HCT116 (cell line): ENCODE measurements around the gene LYPD4. TPM values are rescaled to one million over a fixed set of nuclear protein-coding genes. Genes with fewer than 3 reads are reported as not detected.

ENCODE experiments used
- ATAC-seq: fragments of 200-7000 bp; cut with Tn5 transposase; 2 replicates; pipeline ENCODE4 v1.9.1; 2020; ENCODE audit warnings: mild to moderate bottlenecking, moderate library complexity
- BruUV-seq: library from RNA; stranded (reverse); fragments of 400-500 nt; replicated peaks from 2 replicates; lab custom pipeline; 2021; lab: Mats Ljungman, UMichigan
- CTCF ChIA-PET: fragments of 300-600 bp; sonication (Branson Sonifier 250); formaldehyde crosslinking; loops from one replicate; lab custom pipeline; 2021; ENCODE audit warnings: antibody characterized with exemption; lab: Charles Lee
- POLR2A ChIA-PET: fragments of 300-600, 350-600 bp; sonication (Branson Sonifier 250); formaldehyde crosslinking; loops from one replicate; lab custom pipeline; 2021; ENCODE audit warnings: antibody characterized with exemption; lab: Charles Lee
- RAD21 ChIA-PET, 2 experiments: fragments of 300-600 bp; sonication (Branson Sonifier 250); formaldehyde crosslinking; loops; one replicate each; lab custom pipeline; 2023; ENCODE audit warnings: low total read pairs in 2 of 2; ENCODE audit not compliant: uncharacterized antibody in 2 of 2, unreplicated experiment in 2 of 2, low non-redundant PET in 1 of 2; lab: Charles Lee
- DNase-seq: peaks from one replicate; pipeline ENCODE4 v3.0.0-alpha.2; 2010; ENCODE audit warnings: low read depth, low spot score
- H2AFZ ChIP-seq: fragments of 200-600 bp; shearing (Covaris generic), sonication (generic); 2 replicates; pipeline ENCODE4 v1.6.1; 2017; ENCODE audit warnings: low read depth, mixed run types, mixed read lengths, antibody characterized with exemption, low read length; ENCODE audit not compliant: poor library complexity, severe bottlenecking
- H3K27ac ChIP-seq: 2 replicates; pipeline ENCODE4 v1.5.1; 2012; ENCODE audit warnings: low read depth, low read length
- H3K27me3 ChIP-seq: fragments of 200-600 bp; sonication (generic); 2 replicates; pipeline ENCODE4 v1.6.1; 2016; ENCODE audit warnings: mixed run types, low read length, mixed read lengths; ENCODE audit not compliant: insufficient read depth
- H3K36me3 ChIP-seq, 2 experiments: fragments of 200-500 bp in 1 of 2; fragments of 200-600 bp in 1 of 2; sonication (Bioruptor generic) in 1 of 2; sonication (generic) in 1 of 2; 2 replicates each; pipeline versions ENCODE4 v1.5.1 to v1.6.1; 2014 to 2016; ENCODE audit warnings: low read length in 2 of 2, inconsistent platforms in 1 of 2, mixed read lengths in 1 of 2, mixed run types in 1 of 2; ENCODE audit not compliant: insufficient read depth in 2 of 2, control insufficient read depth in 1 of 2
- H3K4me1 ChIP-seq, 2 experiments: fragments of 200-600 bp in 1 of 2; sonication (generic) in 1 of 2; 2 replicates each; pipeline versions ENCODE4 v1.5.1 to v1.6.1; 2012 to 2017; ENCODE audit warnings: low read length in 2 of 2, inconsistent platforms in 1 of 2, mild to moderate bottlenecking in 1 of 2, mixed read lengths in 1 of 2, mixed run types in 1 of 2, moderate library complexity in 1 of 2; ENCODE audit not compliant: insufficient read depth in 2 of 2, control insufficient read depth in 1 of 2
- H3K4me2 ChIP-seq: fragments of 200-600 bp; sonication (generic); 2 replicates; pipeline ENCODE4 v1.6.1; 2017; ENCODE audit warnings: mixed run types, low read length, mixed read lengths
- H3K4me3 ChIP-seq, 2 experiments: fragments of 200-600 bp in 1 of 2; sonication (generic) in 1 of 2; replicated peaks in 1 of 2; 2 replicates each; pipeline ENCODE4 v1.5.1; 2011 to 2016; ENCODE audit warnings: low read length in 2 of 2, control low read depth in 1 of 2, low read depth in 1 of 2, mild to moderate bottlenecking in 1 of 2, mixed read lengths in 1 of 2, mixed run types in 1 of 2
- H3K79me2 ChIP-seq: fragments of 200-600 bp; sonication (generic); 2 replicates; pipeline ENCODE4 v1.6.1; 2017; ENCODE audit warnings: mild to moderate bottlenecking, mixed run types, low read length, moderate library complexity, mixed read lengths; ENCODE audit not compliant: insufficient read depth
- H3K9ac ChIP-seq: fragments of 200-600 bp; sonication (generic); 2 replicates; pipeline ENCODE4 v1.6.1; 2016; ENCODE audit warnings: low read length, mixed read lengths
- H3K9me2 ChIP-seq: fragments of 200-600 bp; sonication (generic), shearing (Covaris generic); 2 replicates; pipeline ENCODE4 v1.6.1; 2017; ENCODE audit warnings: mixed run types, mild to moderate bottlenecking, moderate library complexity; ENCODE audit not compliant: insufficient read depth
- H3K9me3 ChIP-seq, 2 experiments: fragments of 200-500 bp in 1 of 2; fragments of 200-600 bp in 1 of 2; sonication (Bioruptor generic) in 1 of 2; sonication (generic) in 1 of 2; 2 replicates each; pipeline ENCODE4 v1.6.1; 2014 to 2017; ENCODE audit warnings: low read length in 2 of 2, mixed read lengths in 2 of 2, inconsistent platforms in 1 of 2, low read depth in 1 of 2, mild to moderate bottlenecking in 1 of 2, mixed run types in 1 of 2, moderate library complexity in 1 of 2; ENCODE audit not compliant: control insufficient read depth in 1 of 2, insufficient read depth in 1 of 2
- H4K20me1 ChIP-seq: fragments of 200-600 bp; sonication (generic), shearing (Covaris generic); 2 replicates; pipeline ENCODE4 v1.6.1; 2017; ENCODE audit warnings: mixed run types, mild to moderate bottlenecking, moderate library complexity; ENCODE audit not compliant: insufficient read depth
- ATF3 ChIP-seq: IDR thresholded peaks from 2 replicates; pipeline ENCODE4 v1.6.1; 2012
- CTCF ChIP-seq, 3 experiments: fragments of 200-600 bp in 1 of 3; sonication (generic) in 1 of 3; IDR thresholded peaks in 2 of 3; conservative IDR thresholded peaks in 1 of 3; 2 replicates each; pipeline ENCODE4 v1.5.1; 2012 to 2017; ENCODE audit warnings: low read depth in 2 of 3, low read length in 2 of 3, antibody characterized with exemption in 1 of 3, borderline replicate concordance in 1 of 3, control low read depth in 1 of 3, mild to moderate bottlenecking in 1 of 3, mixed read lengths in 1 of 3, mixed run types in 1 of 3, moderate library complexity in 1 of 3; ENCODE audit not compliant: insufficient read depth in 1 of 3
- EGR1 ChIP-seq: IDR thresholded peaks from 2 replicates; pipeline ENCODE4 v1.6.1; 2012; ENCODE audit warnings: low read depth
- ELF1 ChIP-seq: IDR thresholded peaks from 2 replicates; pipeline ENCODE4 v1.6.1; 2012; ENCODE audit warnings: low read depth, borderline replicate concordance
- FOSL1 ChIP-seq: IDR thresholded peaks from 2 replicates; pipeline ENCODE4 v1.6.1; 2012; ENCODE audit warnings: low read depth
- JUND ChIP-seq: IDR thresholded peaks from 2 replicates; pipeline ENCODE4 v1.6.1; 2012
- POLR2A ChIP-seq: IDR thresholded peaks from 2 replicates; pipeline ENCODE4 v1.7.0; 2011; ENCODE audit warnings: borderline replicate concordance; ENCODE audit not compliant: insufficient read depth, insufficient read length; ENCODE audit errors: extremely low read depth
- POLR2AphosphoS5 ChIP-seq: IDR thresholded peaks from 2 replicates; pipeline ENCODE4 v1.6.1; 2011; ENCODE audit warnings: mild to moderate bottlenecking, low read depth, low read length, moderate library complexity
- RAD21 ChIP-seq: IDR thresholded peaks from 2 replicates; pipeline ENCODE4 v1.6.1; 2012; ENCODE audit warnings: low read depth, mild to moderate bottlenecking
- SIN3A ChIP-seq: IDR thresholded peaks from 2 replicates; pipeline ENCODE4 v1.6.1; 2012; ENCODE audit warnings: low read depth
- SP1 ChIP-seq: IDR thresholded peaks from 2 replicates; pipeline ENCODE4 v1.6.1; 2012; ENCODE audit warnings: low read depth
- TCF7L2 ChIP-seq: IDR thresholded peaks from 2 replicates; pipeline ENCODE4 v1.7.0; 2011; ENCODE audit warnings: borderline replicate concordance, inconsistent platforms; ENCODE audit not compliant: insufficient read depth, insufficient read length; ENCODE audit errors: extremely low read depth
- YY1 ChIP-seq: IDR thresholded peaks from 2 replicates; pipeline ENCODE4 v1.6.1; 2011; ENCODE audit warnings: low read length, low read depth, moderate library complexity, mild to moderate bottlenecking; ENCODE audit not compliant: insufficient replicate concordance; ENCODE audit errors: extremely low read depth
- ZBTB33 ChIP-seq: IDR thresholded peaks from 2 replicates; pipeline ENCODE4 v1.6.1; 2011; ENCODE audit warnings: mild to moderate bottlenecking, low read length, moderate library complexity; ENCODE audit not compliant: insufficient replicate concordance; ENCODE audit errors: extremely low read depth
- ZFX ChIP-seq: fragments of 450-650 bp; IDR thresholded peaks from 2 replicates; pipeline ENCODE4 v1.6.1; 2017
- ZNF274 ChIP-seq: fragments of 200-500 bp; sonication (Bioruptor generic); IDR thresholded peaks from 2 replicates; pipeline ENCODE4 v1.6.1; 2014; ENCODE audit warnings: mild to moderate bottlenecking, low read depth, low read length, inconsistent platforms
- intact Hi-C: fragments of 100-400 bp; cut with micrococcal nuclease; formaldehyde crosslinking; loops from 2 replicates; pipeline ENCODE4 v1.10.0; 2022
- total RNA-seq: library from RNA; stranded (reverse); gene quantifications from one replicate; pipeline ENCODE4 v1.2.1, GENCODE V29; 2021; ENCODE audit not compliant: unreplicated experiment

Gene LYPD4
- total RNA-seq, 1 experiment from 2014 or later, result not detected

- Histone ChIP-seq H3K79me2 (peaks cover 54% of the 10 kb centered on the region), H3K27me3 (no peaks in the 10 kb centered on the region), H3K4me3 (no peak overlapping the region), H3K4me1 (peaks cover 27 to 44% of the 10 kb centered on the region in 2 experiments), H3K27ac (no peak overlapping the region), H2AFZ (no peak overlapping the region), H4K20me1 (no peaks in the 10 kb centered on the region), H3K36me3 (peaks cover 4 to 18% of the 10 kb centered on the region in 2 experiments), H3K9me3 (no peaks in the 10 kb centered on the region), H3K9ac (peak overlapping the region; percentile 65; the same call in 1 of the 2 replicates), H3K4me2 (no peak overlapping the region), H3K9me2 (no peaks in the 10 kb centered on the region)
- ChIA-PET RAD21 (no interaction called here), CTCF (no interaction called here), POLR2A (interaction anchor here (1.1 kb wide), 1 partner anchor 15 kb away, joined by 4 read pairs; no protein-coding TSS in a partner anchor)
- no TSS peak for BruUV-seq
- DNase-seq, result no peak
- intact Hi-C loops, result no loop called here
- 0 out of 6 replicates have a peak, but pooled peaks of 2 of the 3 experiments have one; percentile 3 to 6 for TF ChIP-seq CTCF (IDR thresholded peaks at IDR 0.05 in 2 of 3, conservative IDR thresholded peaks at IDR 0.05 in 1 of 3; ENCODE audit: borderline replicate concordance in 1 of 3, insufficient read depth in 1 of 3, low read depth in 2 of 3, low read length in 2 of 3)
- TF ChIP-seq ELF1, result no peak
- ATAC-seq, result no peak
These were observed 44.4 kb upstream of the LYPD4 start for GRCh38 chr19:41888926-41889325.

- POLR2A ChIA-PET, result interaction anchor here (0.8 to 1.4 kb wide), 3 partner anchors 11 to 15 kb away, joined by 3 to 5 read pairs (median 4); partner anchors contain the start of gene CD79A
- RAD21 ChIA-PET, result no interaction called here
- BruUV-seq, result no TSS peak
- H3K4me3 ChIP-seq, result peak overlapping the region; percentile 37 to 57
- H3K9me2 ChIP-seq, result no peaks in the 10 kb centered on the region
- peaks cover 27 to 44% of the 10 kb centered on the region in 2 experiments for H3K4me1 ChIP-seq
- H3K4me2 ChIP-seq, result peak overlapping the region; percentile 91
- peak; percentile 71 for ATAC-seq
- H2AFZ ChIP-seq, result no peak overlapping the region
- CTCF ChIA-PET, result interaction anchor here (0.6 to 1.4 kb wide), 8 partner anchors 13 to 147 kb away, joined by 3 to 4 read pairs (median 4); partner anchors contain the start of gene ERFL
- peak; percentile 93 for DNase-seq
- intact Hi-C loops, result no loop called here
- peak overlapping the region; percentile 65 for H3K9ac ChIP-seq
- H3K36me3 ChIP-seq, result peaks cover 4 to 18% of the 10 kb centered on the region in 2 experiments
- H3K79me2 ChIP-seq, result peaks cover 61% of the 10 kb centered on the region
- no peaks in the 10 kb centered on the region for H4K20me1 ChIP-seq
- H3K27me3 ChIP-seq, result no peaks in the 10 kb centered on the region
- no peaks in the 10 kb centered on the region for H3K9me3 ChIP-seq
- H3K27ac ChIP-seq, result peak overlapping the region; percentile 75
- no peak for TF ChIP-seq POLR2A
- TF ChIP-seq FOSL1, result peak; percentile 77
- TF ChIP-seq RAD21, result peak; percentile 79
- TF ChIP-seq ZNF274, result no peak
- TF ChIP-seq ZBTB33, result no peak
- no peak for TF ChIP-seq ZFX
- peak; percentile 68 for TF ChIP-seq JUND
- TF ChIP-seq SP1, result peak; percentile 73
- TF ChIP-seq EGR1, result peak; percentile 95
- peak; percentile 32; the same call in 1 of the 2 replicates for TF ChIP-seq POLR2AphosphoS5
- TF ChIP-seq ATF3, result no peak
- no peak for TF ChIP-seq TCF7L2
- no peak for TF ChIP-seq YY1
- TF ChIP-seq SIN3A, result no peak
These were observed 43.4 kb upstream of the LYPD4 start for GRCh38 chr19:41887711-41888382.
